ENCODE data around the gene ERP29.
"Not testable (repeated sequence)": the region's sequence is repeated elsewhere in the genome, so short reads cannot be mapped to it uniquely, and the experiment has no call there.

ERP29 gene

GRCh38 chr12:111991946-111992345, 21.3 kb upstream of the ERP29 start:
- TF ChIP-seq CTCF (IDR thresholded peaks at IDR 0.05; ENCODE audit: unreplicated experiment in 3 of 3), result no peak
- no peaks in the 10 kb centered on the region for H3K27me3 Mint-ChIP-seq (ENCODE audit: low read depth)
- no peaks in the 10 kb centered on the region for H3K9me3 Mint-ChIP-seq
- H3K4me3 Mint-ChIP-seq, result no peak overlapping the region
- H3K27ac Mint-ChIP-seq, result no peak overlapping the region
- peaks cover 22% of the 10 kb centered on the region for H3K36me3 Mint-ChIP-seq (ENCODE audit: low read depth)
- H3K4me1 Mint-ChIP-seq, result no peaks in the 10 kb centered on the region

GRCh38 chr12:111992464-111992863, 20.8 kb upstream of the ERP29 start:
- Mint-ChIP-seq H3K9me3 (no peaks in the 10 kb centered on the region), H3K27ac (no peak overlapping the region), H3K4me1 (no peaks in the 10 kb centered on the region), H3K4me3 (no peak overlapping the region), H3K27me3 (ENCODE audit: low read depth) (no peaks in the 10 kb centered on the region), H3K36me3 (ENCODE audit: low read depth) (peaks cover 22% of the 10 kb centered on the region)
- TF ChIP-seq CTCF (IDR thresholded peaks at IDR 0.05; ENCODE audit: unreplicated experiment in 3 of 3), result no peak

GRCh38 chr12:111993292-111994150, 19.7 kb upstream of the ERP29 start:
- Mint-ChIP-seq H3K4me3 (no peak overlapping the region), H3K36me3 (ENCODE audit: low read depth) (peaks cover 22% of the 10 kb centered on the region), H3K4me1 (no peaks in the 10 kb centered on the region), H3K27ac (no peak overlapping the region), H3K9me3 (no peaks in the 10 kb centered on the region), H3K27me3 (ENCODE audit: low read depth) (no peaks in the 10 kb centered on the region)
- no peak for TF ChIP-seq CTCF (IDR thresholded peaks at IDR 0.05; ENCODE audit: unreplicated experiment in 3 of 3)

- H3K9me3 Mint-ChIP-seq, H3K4me3 Mint-ChIP-seq: not testable (repeated sequence)
- peaks cover 16% of the 10 kb centered on the region for H3K36me3 Mint-ChIP-seq (ENCODE audit: low read depth)
Measured at GRCh38 chr12:111994211-111995111, 18.8 kb upstream of the ERP29 start.

GRCh38 chr12:111995782-111996480, 17.3 kb upstream of the ERP29 start:
- no peaks in the 10 kb centered on the region for H3K9me3 Mint-ChIP-seq
- no peaks in the 10 kb centered on the region for H3K27me3 Mint-ChIP-seq (ENCODE audit: low read depth)
- H3K27ac Mint-ChIP-seq, result no peak overlapping the region
- H3K4me3 Mint-ChIP-seq, result no peak overlapping the region
- no peaks in the 10 kb centered on the region for H3K4me1 Mint-ChIP-seq
- peaks cover 8% of the 10 kb centered on the region for H3K36me3 Mint-ChIP-seq (ENCODE audit: low read depth)
- no peak for TF ChIP-seq CTCF (IDR thresholded peaks at IDR 0.05; ENCODE audit: unreplicated experiment in 3 of 3)

More at GRCh38 chr12:111994211-111995111, 18.8 kb upstream of the ERP29 start:
- not testable (repeated sequence) for H3K4me1 Mint-ChIP-seq; H3K27me3 Mint-ChIP-seq (ENCODE audit: low read depth)
- peak overlapping the region in 2 of 3 experiments; percentile 37 to 49 for H3K27ac Mint-ChIP-seq

- Mint-ChIP-seq H3K27me3 (ENCODE audit: low read depth) (no peaks in the 10 kb centered on the region), H3K4me3 (no peak overlapping the region), H3K4me1 (no peaks in the 10 kb centered on the region), H3K9me3 (no peaks in the 10 kb centered on the region), H3K27ac (no peak overlapping the region), H3K36me3 (ENCODE audit: low read depth) (peaks cover 5% of the 10 kb centered on the region)
- TF ChIP-seq CTCF (IDR thresholded peaks at IDR 0.05; ENCODE audit: unreplicated experiment in 3 of 3), result no peak
Measured at GRCh38 chr12:111997300-111997699, 15.9 kb upstream of the ERP29 start.

Measured in nephron (organoid).